ENCODE data around the gene SH3PXD2A.

SH3PXD2A gene

GRCh38 chr10:103890194-103890658, 34.9 kb upstream of the SH3PXD2A start:
- no peak for TF ChIP-seq CTCF (IDR thresholded peaks at IDR 0.05)
- Histone ChIP-seq H3K27me3 (no peaks in the 10 kb centered on the region), H3K27ac (peak overlapping the region; percentile 56), H3K9me3 (no peaks in the 10 kb centered on the region), H3K36me3 (peaks cover 53% of the 10 kb centered on the region), H3K4me1 (ENCODE audit: control insufficient read depth in 1 of 2, insufficient read depth in 1 of 2, low read depth in 1 of 2, low read length in 1 of 2) (peaks cover 22 to 23% of the 10 kb centered on the region in 2 experiments), H3K4me3 (ENCODE audit: low read depth in 1 of 2, low read length in 1 of 2) (no peak overlapping the region)

- H3K36me3 ChIP-seq, result peaks cover 58% of the 10 kb centered on the region
- H3K4me3 ChIP-seq (ENCODE audit: low read depth in 1 of 2, low read length in 1 of 2), result no peak overlapping the region
- TF ChIP-seq CTCF (IDR thresholded peaks at IDR 0.05), result no peak
- peaks cover 22 to 23% of the 10 kb centered on the region in 2 experiments for H3K4me1 ChIP-seq (ENCODE audit: control insufficient read depth in 1 of 2, insufficient read depth in 1 of 2, low read depth in 1 of 2, low read length in 1 of 2)
- no peaks in the 10 kb centered on the region for H3K9me3 ChIP-seq
- H3K27me3 ChIP-seq, result no peaks in the 10 kb centered on the region
- H3K27ac ChIP-seq, result peak overlapping the region; percentile 67
These were observed 33.8 kb upstream of the SH3PXD2A start for GRCh38 chr10:103889121-103889720.

GRCh38 chr10:103888113-103888841, 32.9 kb upstream of the SH3PXD2A start:
- Histone ChIP-seq H3K27me3 (no peaks in the 10 kb centered on the region), H3K9me3 (no peaks in the 10 kb centered on the region), H3K4me3 (ENCODE audit: low read depth in 1 of 2, low read length in 1 of 2) (no peak overlapping the region), H3K36me3 (peaks cover 59% of the 10 kb centered on the region), H3K27ac (peak overlapping the region; percentile 67), H3K4me1 (ENCODE audit: control insufficient read depth in 1 of 2, insufficient read depth in 1 of 2, low read depth in 1 of 2, low read length in 1 of 2) (peaks cover 22 to 23% of the 10 kb centered on the region in 2 experiments)
- TF ChIP-seq CTCF (IDR thresholded peaks at IDR 0.05), result peak; percentile 91

GRCh38 chr10:103885617-103886016, 30.2 kb upstream of the SH3PXD2A start:
- Histone ChIP-seq H3K27ac (no peak overlapping the region), H3K4me1 (ENCODE audit: control insufficient read depth in 1 of 2, insufficient read depth in 1 of 2, low read depth in 1 of 2, low read length in 1 of 2) (peaks cover 21 to 23% of the 10 kb centered on the region in 2 experiments), H3K27me3 (no peaks in the 10 kb centered on the region), H3K36me3 (peaks cover 65% of the 10 kb centered on the region), H3K9me3 (no peaks in the 10 kb centered on the region), H3K4me3 (ENCODE audit: low read depth in 1 of 2, low read length in 1 of 2) (no peak overlapping the region)
- TF ChIP-seq CTCF (IDR thresholded peaks at IDR 0.05), result no peak

GRCh38 chr10:103884681-103885139, 29.3 kb upstream of the SH3PXD2A start:
- Histone ChIP-seq H3K4me1 (ENCODE audit: control insufficient read depth in 1 of 2, insufficient read depth in 1 of 2, low read depth in 1 of 2, low read length in 1 of 2) (peaks cover 14 to 15% of the 10 kb centered on the region in 2 experiments), H3K27ac (no peak overlapping the region), H3K27me3 (no peaks in the 10 kb centered on the region), H3K9me3 (no peaks in the 10 kb centered on the region), H3K36me3 (peaks cover 68% of the 10 kb centered on the region), H3K4me3 (ENCODE audit: low read depth in 1 of 2, low read length in 1 of 2) (no peak overlapping the region)
- peak; percentile 60 for TF ChIP-seq CTCF (IDR thresholded peaks at IDR 0.05)

All from neutrophil (primary cell).